ENCODE measurements around the gene VAV2. TPM values are rescaled to one million over a fixed set of nuclear protein-coding genes. Genes with fewer than 3 reads are reported as not detected.

The VAV2 gene
- polyA plus RNA-seq, 12 donors = 12.0 to 16.6 (median 15.0) TPM; not detected in 1

- DNase-seq = no peak
Observed at GRCh38 chr9:133784731-133785561, 207.2 kb downstream of the VAV2 start.

- DNase-seq = no peak
Observed at GRCh38 chr9:133783331-133783731, 208.8 kb downstream of the VAV2 start.

GRCh38 chr9:133782157-133783130 lies 209.7 kb downstream of the VAV2 start:
- peak; percentile 80 for DNase-seq

- DNase-seq = no peak
Observed at GRCh38 chr9:133781828-133782135, 210.3 kb downstream of the VAV2 start.

- DNase-seq = no peak
Observed at GRCh38 chr9:133780962-133781827, 210.9 kb downstream of the VAV2 start.

GRCh38 chr9:133780404-133780945 lies 211.6 kb downstream of the VAV2 start:
- no peak for DNase-seq

GRCh38 chr9:133779516-133780403 lies 212.4 kb downstream of the VAV2 start:
- no peak for DNase-seq

GRCh38 chr9:133779081-133779480 lies 213.0 kb downstream of the VAV2 start:
- no peak for DNase-seq

GRCh38 chr9:133778336-133779013 lies 213.6 kb downstream of the VAV2 start:
- no peak for DNase-seq

- DNase-seq = no peak
Observed at GRCh38 chr9:133777871-133778270, 214.3 kb downstream of the VAV2 start.

GRCh38 chr9:133777068-133777791 lies 214.9 kb downstream of the VAV2 start:
- DNase-seq = no peak

GRCh38 chr9:133775951-133776905 lies 215.9 kb downstream of the VAV2 start:
- no peak for DNase-seq

GRCh38 chr9:133775291-133775690 lies 216.8 kb downstream of the VAV2 start:
- DNase-seq = no peak

- DNase-seq = no peak
Observed at GRCh38 chr9:133774799-133775198, 217.3 kb downstream of the VAV2 start.

GRCh38 chr9:133773889-133774655 lies 218.1 kb downstream of the VAV2 start:
- no peak for DNase-seq

GRCh38 chr9:133772581-133772980 lies 219.5 kb downstream of the VAV2 start:
- no peak for DNase-seq
